Effector memory CD8-positive, alpha-beta T cell (primary cell): Measurements from ENCODE around the gene PPIB.
"Not testable (repeated sequence)": the region's sequence is repeated elsewhere in the genome, so short reads cannot be mapped to it uniquely, and the experiment has no call there.

Source experiments
- ATAC-seq: fragments of 150-1000 bp; cut with Tn5 transposase; replicated peaks from 2 replicates; pipeline ENCODE4 v1.10.0; 2021; ENCODE audit warnings: mild to moderate bottlenecking, moderate library complexity
- DNase-seq, 3 experiments: peaks; one replicate each; pipeline ENCODE4 v3.0.0; 2021
- H3K27ac Mint-ChIP-seq, 2 donors: one replicate each; pipeline ENCODE4 v1.8.0; 2022; ENCODE audit warnings: mild to moderate bottlenecking in 2 of 2, mixed read lengths in 2 of 2, moderate library complexity in 2 of 2
- H3K27me3 Mint-ChIP-seq, 2 donors: one replicate each; pipeline ENCODE4 v1.8.0; 2022; ENCODE audit warnings: mixed read lengths in 2 of 2
- H3K36me3 Mint-ChIP-seq: one replicate; pipeline ENCODE4 v1.8.0; 2022; ENCODE audit warnings: mild to moderate bottlenecking, moderate library complexity, mixed read lengths; ENCODE audit not compliant: insufficient read depth
- H3K4me1 Mint-ChIP-seq, 2 donors: one replicate each; pipeline ENCODE4 v1.8.0; 2022; ENCODE audit warnings: low read depth in 2 of 2, mixed read lengths in 2 of 2
- H3K4me3 Mint-ChIP-seq, 2 donors: one replicate each; pipeline ENCODE4 v1.8.0; 2022; ENCODE audit warnings: mild to moderate bottlenecking in 2 of 2, mixed read lengths in 2 of 2, moderate library complexity in 2 of 2
- H3K9me3 Mint-ChIP-seq, 2 donors: one replicate each; pipeline ENCODE4 v1.8.0; 2022; ENCODE audit warnings: mixed read lengths in 2 of 2

The PPIB gene

DNA sequence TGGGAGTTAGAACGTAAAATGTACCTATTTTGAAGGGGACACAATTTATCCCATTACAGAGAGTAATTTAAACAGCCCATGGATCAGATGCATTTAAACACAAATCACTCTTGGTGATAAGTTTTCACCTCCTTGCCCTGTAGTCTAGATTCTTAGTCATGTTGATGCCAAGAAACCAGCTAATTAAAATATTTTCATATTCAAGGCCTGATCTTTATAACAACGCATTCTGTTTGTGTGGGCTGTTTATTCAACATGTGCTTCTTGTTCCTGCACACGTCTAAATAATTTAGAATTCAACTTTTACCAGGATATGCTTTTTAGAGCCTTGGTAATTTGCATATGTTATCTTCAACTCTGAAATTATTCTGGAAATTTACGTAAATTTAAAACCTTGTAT lies 41.2 kb downstream of the PPIB start:
- no peak for ATAC-seq
- Mint-ChIP-seq H3K9me3 (no peaks in the 10 kb centered on the region), H3K27ac (no peak overlapping the region), H3K4me1 (peaks cover 3 to 6% of the 10 kb centered on the region in 2 donors), H3K27me3 (no peaks in the 10 kb centered on the region), H3K4me3 (no peak overlapping the region), H3K36me3 (peaks cover 83% of the 10 kb centered on the region)
- DNase-seq, result no peak

- not testable (repeated sequence) for ATAC-seq, H3K27ac Mint-ChIP-seq, H3K4me1 Mint-ChIP-seq, DNase-seq, H3K27me3 Mint-ChIP-seq, H3K4me3 Mint-ChIP-seq, H3K9me3 Mint-ChIP-seq
- peaks cover 85% of the 10 kb centered on the region for H3K36me3 Mint-ChIP-seq
Measured at GRCh38 chr15:64120322-64120721, 42.5 kb downstream of the PPIB start.

DNA sequence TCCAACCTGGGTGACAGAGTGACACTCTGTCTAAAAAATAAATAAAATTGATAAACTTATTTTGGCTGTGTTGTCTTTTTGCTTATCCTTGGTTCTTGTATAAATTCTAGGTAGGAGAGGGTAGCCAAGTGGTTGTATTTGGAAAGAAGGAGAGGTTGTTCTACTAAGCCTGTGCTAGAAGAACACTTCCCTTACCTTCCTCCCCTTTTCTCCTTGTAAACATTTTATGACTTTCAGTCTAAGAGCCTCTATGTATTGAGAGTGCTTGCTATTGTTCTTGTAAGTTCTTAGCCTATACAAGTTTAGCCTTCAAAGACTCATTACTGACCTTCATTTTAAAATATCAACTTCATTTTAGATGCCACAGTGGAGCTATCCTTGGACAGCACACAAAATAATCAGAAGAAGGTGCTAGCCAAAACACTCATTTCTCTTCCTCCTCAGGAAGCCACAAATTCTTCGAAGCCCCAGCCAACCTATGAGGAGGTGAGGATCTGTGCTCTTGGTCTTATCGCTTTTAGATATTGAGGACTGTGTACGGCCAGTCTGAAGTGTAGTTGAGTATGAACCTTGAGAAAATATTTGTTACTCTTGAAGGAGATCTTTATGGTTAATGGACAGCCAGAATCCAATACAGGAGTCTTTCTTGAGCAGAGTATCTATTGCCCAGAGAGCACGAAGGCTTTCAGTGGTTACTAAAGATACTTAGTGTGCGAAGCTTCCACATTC lies 44.9 kb downstream of the PPIB start:
- peak overlapping the region in 1 of 2 donors; percentile 47 for H3K27ac Mint-ChIP-seq

GRCh38 chr15:64112904-64113303 lies 49.9 kb downstream of the PPIB start:
- Mint-ChIP-seq H3K36me3 (peaks cover 54% of the 10 kb centered on the region), H3K27ac (peak overlapping the region in 1 of 2 donors; percentile 42), H3K9me3 (no peaks in the 10 kb centered on the region), H3K27me3 (no peaks in the 10 kb centered on the region), H3K4me1 (peaks cover 19 to 40% of the 10 kb centered on the region in 2 donors), H3K4me3 (no peak overlapping the region)
- ATAC-seq, result no peak
- no peak for DNase-seq

More for the DNA sequence above, 44.9 kb downstream of the PPIB start:
- H3K4me1 Mint-ChIP-seq, result peaks cover 3 to 8% of the 10 kb centered on the region in 2 donors
- peaks cover 94% of the 10 kb centered on the region for H3K36me3 Mint-ChIP-seq
- ATAC-seq (no peak), DNase-seq (no peak)
- no peaks in the 10 kb centered on the region for H3K27me3 Mint-ChIP-seq
- H3K4me3 Mint-ChIP-seq, result no peak overlapping the region
- H3K9me3 Mint-ChIP-seq, result no peaks in the 10 kb centered on the region

DNA sequence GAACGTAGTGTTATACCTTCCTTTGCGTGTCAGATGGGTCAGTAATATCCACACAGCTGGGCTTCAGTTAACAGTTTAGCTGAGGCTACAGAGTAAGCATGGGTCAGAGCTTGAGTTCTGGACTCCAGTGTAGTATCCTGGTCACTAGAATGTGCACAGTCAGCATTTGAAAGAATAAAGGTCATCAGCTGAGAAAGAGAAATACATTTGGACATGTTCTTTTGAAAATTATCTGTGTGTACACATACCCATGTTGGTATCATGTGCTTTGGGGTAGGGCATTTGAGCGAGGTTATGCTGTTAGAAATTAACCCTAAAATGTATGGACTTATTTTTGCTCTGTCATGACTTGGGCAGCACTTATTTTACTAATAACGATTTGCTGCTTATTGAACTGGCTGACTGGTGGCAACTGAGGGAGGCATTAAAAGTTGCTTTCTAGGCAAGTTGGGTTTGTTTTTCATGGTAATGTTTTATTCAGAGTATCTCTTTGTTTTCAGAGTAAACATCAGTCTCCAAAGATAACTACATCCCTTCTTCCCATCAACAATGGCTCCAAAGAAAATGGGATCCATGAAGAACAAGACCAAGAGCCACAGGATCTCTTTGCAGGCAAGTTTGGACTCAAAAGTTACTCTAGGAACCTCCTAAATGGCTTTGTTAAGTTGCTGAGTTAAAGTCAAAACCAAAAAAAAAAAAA lies 50.6 kb downstream of the PPIB start:
- no peaks in the 10 kb centered on the region for H3K9me3 Mint-ChIP-seq
- H3K4me3 Mint-ChIP-seq, result no peak overlapping the region
- DNase-seq, result no peak
- H3K27ac Mint-ChIP-seq, result peak overlapping the region in 1 of 2 donors; percentile 42
- peaks cover 47% of the 10 kb centered on the region for H3K36me3 Mint-ChIP-seq
- peaks cover 19 to 40% of the 10 kb centered on the region in 2 donors for H3K4me1 Mint-ChIP-seq
- ATAC-seq, result no peak
- no peaks in the 10 kb centered on the region for H3K27me3 Mint-ChIP-seq

- Mint-ChIP-seq H3K4me3 (no peak overlapping the region), H3K27ac (no peak overlapping the region), H3K27me3 (no peaks in the 10 kb centered on the region), H3K9me3 (no peaks in the 10 kb centered on the region), H3K36me3 (peaks cover 42% of the 10 kb centered on the region), H3K4me1 (peaks cover 19 to 40% of the 10 kb centered on the region in 2 donors)
- ATAC-seq (no peak), DNase-seq (no peak)
Measured at GRCh38 chr15:64111679-64112050, 51.2 kb downstream of the PPIB start.

GRCh38 chr15:64110950-64111678 lies 51.7 kb downstream of the PPIB start:
- Mint-ChIP-seq H3K4me3 (peak overlapping the region in 1 of 2 donors; percentile 7), H3K27ac (peak overlapping the region; percentile 5 to 34), H3K9me3 (no peaks in the 10 kb centered on the region), H3K36me3 (peaks cover 39% of the 10 kb centered on the region), H3K27me3 (no peaks in the 10 kb centered on the region), H3K4me1 (peaks cover 24 to 43% of the 10 kb centered on the region in 2 donors)
- no peak for DNase-seq
- ATAC-seq, result peak; percentile 79

- H3K27me3 Mint-ChIP-seq, DNase-seq, ATAC-seq, H3K9me3 Mint-ChIP-seq: not testable (repeated sequence)
- Mint-ChIP-seq H3K36me3 (peaks cover 31% of the 10 kb centered on the region), H3K4me3 (peak overlapping the region in 1 of 2 donors; percentile 7), H3K27ac (peak overlapping the region; percentile 5 to 34), H3K4me1 (peaks cover 24 to 43% of the 10 kb centered on the region in 2 donors)
Measured at GRCh38 chr15:64110108-64110701, 52.6 kb downstream of the PPIB start.

DNA sequence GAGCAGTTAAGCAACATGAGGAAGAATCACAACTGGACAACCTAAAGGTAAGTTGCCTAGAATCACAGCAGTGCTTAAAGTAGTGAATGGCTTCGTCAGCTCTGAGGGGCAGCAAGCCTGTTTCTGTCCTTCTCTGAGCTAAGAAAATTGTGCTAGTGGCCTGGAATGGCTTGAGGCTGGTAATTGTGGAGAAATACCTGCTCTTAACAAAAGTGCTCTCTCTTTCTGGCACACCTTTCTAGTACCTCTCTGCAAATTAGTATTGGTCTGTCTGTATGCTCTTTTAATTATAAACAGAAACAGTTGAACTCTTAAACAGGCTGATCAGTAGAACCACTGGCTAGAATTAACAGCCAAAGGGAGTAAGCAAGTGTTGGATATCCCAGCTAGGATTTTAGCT lies 55.5 kb downstream of the PPIB start:
- H3K9me3 Mint-ChIP-seq, result no peaks in the 10 kb centered on the region
- H3K36me3 Mint-ChIP-seq, result peaks cover 9% of the 10 kb centered on the region
- H3K27ac Mint-ChIP-seq, result peak overlapping the region; percentile 3 to 5
- H3K4me3 Mint-ChIP-seq, result no peak overlapping the region
- peaks cover 30 to 47% of the 10 kb centered on the region in 2 donors for H3K4me1 Mint-ChIP-seq
- ATAC-seq (no peak), DNase-seq (no peak)
- H3K27me3 Mint-ChIP-seq, result no peaks in the 10 kb centered on the region
